Right lobe of liver (tissue), 4 donors: Measurements from ENCODE around the gene ENC1.

Experiments
- CTCF ChIP-seq, 4 donors: fragments of 200-600 bp in 3 of 4; fragments of 450-650 bp in 1 of 4; IDR thresholded peaks; one replicate each; pipeline versions ENCODE4 v1.5.1 to v1.8.0; 2016 to 2022; ENCODE audit warnings: antibody characterized with exemption in 4 of 4, mild to moderate bottlenecking in 2 of 4
- POLR2A ChIP-seq: fragments of 450-650 bp; IDR thresholded peaks from one replicate; pipeline ENCODE4 v1.6.1; 2017; ENCODE audit warnings: antibody characterized with exemption, mild to moderate bottlenecking
- donor health status: DM: no; HTN: no; CAD: no.
- donor health status: DM: no; HTN: no; CAD: no.
- donor health status: DM: no; HTN: yes; CAD: no.

GRCh38 chr5:74586856-74587255 lies 53.7 kb downstream of the ENC1 start:
- TF ChIP-seq POLR2A (no peak), CTCF (IDR thresholded peaks at IDR 0.05) (no peak)
